ENCODE results near the gene FIBCD1.

FIBCD1 gene, protein sequence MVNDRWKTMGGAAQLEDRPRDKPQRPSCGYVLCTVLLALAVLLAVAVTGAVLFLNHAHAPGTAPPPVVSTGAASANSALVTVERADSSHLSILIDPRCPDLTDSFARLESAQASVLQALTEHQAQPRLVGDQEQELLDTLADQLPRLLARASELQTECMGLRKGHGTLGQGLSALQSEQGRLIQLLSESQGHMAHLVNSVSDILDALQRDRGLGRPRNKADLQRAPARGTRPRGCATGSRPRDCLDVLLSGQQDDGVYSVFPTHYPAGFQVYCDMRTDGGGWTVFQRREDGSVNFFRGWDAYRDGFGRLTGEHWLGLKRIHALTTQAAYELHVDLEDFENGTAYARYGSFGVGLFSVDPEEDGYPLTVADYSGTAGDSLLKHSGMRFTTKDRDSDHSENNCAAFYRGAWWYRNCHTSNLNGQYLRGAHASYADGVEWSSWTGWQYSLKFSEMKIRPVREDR

DNA sequence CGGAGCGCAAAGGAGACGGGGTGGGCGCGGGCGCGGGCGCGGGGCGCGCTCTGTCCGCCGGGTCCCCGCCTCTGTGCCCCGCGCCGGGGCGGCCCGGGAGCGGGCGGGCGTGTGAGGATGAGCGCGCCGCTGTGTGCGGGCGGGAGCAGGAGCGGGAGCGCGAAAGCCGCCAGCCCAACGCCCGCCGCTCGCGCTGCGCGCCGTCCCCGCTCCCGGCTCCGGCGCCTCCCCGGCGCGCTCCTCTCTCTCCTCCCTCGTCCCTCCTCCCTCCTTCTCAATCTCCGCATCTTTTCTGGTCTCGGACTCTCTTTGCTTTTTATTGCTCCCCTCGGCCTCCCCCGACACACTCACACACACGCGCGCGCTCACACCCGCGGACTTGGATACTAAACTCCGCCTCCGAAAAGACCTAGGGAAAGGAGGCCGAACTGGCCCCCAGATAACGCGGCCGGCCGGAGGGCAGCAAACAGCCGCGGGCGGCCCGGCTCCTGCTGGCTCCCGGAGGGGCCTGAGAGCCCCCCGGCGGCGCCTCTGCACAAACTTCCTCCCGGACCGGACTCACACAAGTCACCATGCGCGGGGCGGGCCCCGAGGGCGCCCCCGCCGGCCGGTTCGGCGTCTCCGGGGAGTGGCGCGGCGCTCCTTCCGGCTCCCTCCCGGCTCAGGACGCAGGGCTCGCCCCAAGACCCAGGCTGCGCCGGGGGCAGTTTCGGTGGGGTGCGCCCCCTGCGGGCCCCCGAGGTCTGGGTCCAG lies at the start of gene FIBCD1:
TSS of gene FIBCD1 (minus strand) at position 596 of the 753 bp plus-strand sequence. CDS start 640 bp downstream, outside the sequence.
- Mint-ChIP-seq H3K4me3 (peak within 1 kb of the TSS; percentile 60), H3K4me1 (ENCODE audit: low read depth) (peaks cover 5% of the 10 kb centered on the region), H3K27ac (peak within 1 kb of the TSS; percentile 41), H3K27me3 (ENCODE audit: low read depth) (peaks cover 51% of the 10 kb centered on the region), H3K9me3 (no peaks in the 10 kb centered on the region), H3K36me3 (ENCODE audit: low read depth) (peaks cover 1% of the 10 kb centered on the region)

DNA sequence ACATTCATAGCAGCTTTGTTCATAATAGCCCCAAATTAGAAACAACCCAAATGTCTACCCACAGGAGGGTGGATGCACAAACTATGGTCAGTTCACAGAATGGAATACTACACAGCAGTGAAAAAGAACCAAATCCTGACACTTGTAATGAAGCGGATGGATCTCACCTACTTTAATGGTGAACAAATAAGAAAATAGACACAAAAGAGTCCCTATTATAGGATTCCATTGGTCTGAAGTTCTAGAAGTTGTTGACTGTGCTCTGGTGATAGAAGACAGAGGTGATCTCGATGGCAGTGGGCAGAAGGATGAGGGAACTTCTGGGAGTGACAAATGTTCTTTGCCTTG lies 49.3 kb upstream of the FIBCD1 start:
- H3K9me3 Mint-ChIP-seq, result no peaks in the 10 kb centered on the region
- no peaks in the 10 kb centered on the region for H3K4me1 Mint-ChIP-seq (ENCODE audit: low read depth)
- no peak overlapping the region for H3K27ac Mint-ChIP-seq
- no peaks in the 10 kb centered on the region for H3K27me3 Mint-ChIP-seq (ENCODE audit: low read depth)
- H3K4me3 Mint-ChIP-seq, result no peak overlapping the region
- no peaks in the 10 kb centered on the region for H3K36me3 Mint-ChIP-seq (ENCODE audit: low read depth)

- Mint-ChIP-seq H3K4me1 (ENCODE audit: low read depth) (no peaks in the 10 kb centered on the region), H3K27me3 (ENCODE audit: low read depth) (no peaks in the 10 kb centered on the region), H3K4me3 (no peak overlapping the region), H3K27ac (no peak overlapping the region), H3K36me3 (ENCODE audit: low read depth) (no peaks in the 10 kb centered on the region), H3K9me3 (no peaks in the 10 kb centered on the region)
These were observed 48.8 kb upstream of the FIBCD1 start for GRCh38 chr9:130987738-130988399.

DNA sequence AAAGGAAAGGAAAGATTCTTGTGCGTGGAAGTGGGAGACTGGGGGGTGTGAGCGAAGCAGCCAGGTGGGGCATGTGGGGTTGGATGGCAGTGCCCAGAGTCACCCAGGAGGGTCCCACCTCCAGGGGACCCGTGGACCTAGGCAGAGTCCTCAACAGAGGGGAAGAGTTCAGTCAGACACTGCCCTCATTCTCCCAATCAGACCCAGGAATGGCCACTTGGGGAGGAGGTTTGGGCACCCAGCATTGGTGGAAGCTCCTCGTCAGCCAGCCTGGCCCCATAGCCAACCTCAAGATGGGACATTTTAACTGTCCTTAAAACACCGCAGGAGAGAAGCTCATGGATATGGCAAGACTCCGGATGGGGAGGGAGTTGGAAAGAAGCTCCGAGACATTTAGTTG lies 48.0 kb upstream of the FIBCD1 start:
- no peak overlapping the region for H3K27ac Mint-ChIP-seq
- no peak overlapping the region for H3K4me3 Mint-ChIP-seq
- H3K9me3 Mint-ChIP-seq, result no peaks in the 10 kb centered on the region
- no peaks in the 10 kb centered on the region for H3K36me3 Mint-ChIP-seq (ENCODE audit: low read depth)
- H3K4me1 Mint-ChIP-seq (ENCODE audit: low read depth), result no peaks in the 10 kb centered on the region
- H3K27me3 Mint-ChIP-seq (ENCODE audit: low read depth), result no peaks in the 10 kb centered on the region

DNA sequence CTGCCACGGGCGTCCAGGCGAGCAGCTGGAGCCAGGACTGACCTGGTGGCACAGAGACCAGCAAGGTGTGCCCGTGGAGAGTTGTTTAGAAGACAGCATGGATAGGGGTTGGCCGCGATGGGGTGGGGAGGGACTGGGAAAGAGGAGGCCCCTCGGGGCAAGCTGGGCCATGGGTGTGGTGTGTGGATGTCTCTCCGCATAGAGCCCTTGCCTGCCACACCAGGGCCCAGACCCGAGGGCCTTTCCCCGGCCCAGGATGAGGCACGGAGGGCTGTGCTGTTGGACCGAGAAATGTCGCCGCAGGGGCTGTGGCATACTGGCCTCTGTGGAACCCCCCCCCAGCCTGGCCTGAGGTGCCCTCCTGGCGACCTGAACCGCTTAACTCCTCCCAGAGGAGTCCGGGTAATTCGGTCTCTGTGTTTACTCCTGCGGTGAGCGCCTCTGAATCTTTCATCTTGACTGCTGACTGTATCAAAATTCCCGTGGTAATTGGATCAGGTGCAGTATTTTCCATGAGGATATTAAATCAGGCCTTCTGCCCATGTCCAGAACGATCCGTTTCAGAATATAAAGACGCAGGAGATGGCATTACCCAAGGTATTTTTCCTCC lies 47.4 kb upstream of the FIBCD1 start:
- H3K27ac Mint-ChIP-seq, result no peak overlapping the region
- H3K4me1 Mint-ChIP-seq (ENCODE audit: low read depth), result no peaks in the 10 kb centered on the region
- H3K36me3 Mint-ChIP-seq (ENCODE audit: low read depth), result no peaks in the 10 kb centered on the region
- H3K9me3 Mint-ChIP-seq, result no peaks in the 10 kb centered on the region
- H3K4me3 Mint-ChIP-seq, result no peak overlapping the region
- no peaks in the 10 kb centered on the region for H3K27me3 Mint-ChIP-seq (ENCODE audit: low read depth)

- no peak overlapping the region for H3K27ac Mint-ChIP-seq
- H3K4me1 Mint-ChIP-seq (ENCODE audit: low read depth), result no peaks in the 10 kb centered on the region
- no peak overlapping the region for H3K4me3 Mint-ChIP-seq
- no peaks in the 10 kb centered on the region for H3K27me3 Mint-ChIP-seq (ENCODE audit: low read depth)
- no peaks in the 10 kb centered on the region for H3K36me3 Mint-ChIP-seq (ENCODE audit: low read depth)
- no peaks in the 10 kb centered on the region for H3K9me3 Mint-ChIP-seq
These were observed 46.6 kb upstream of the FIBCD1 start for GRCh38 chr9:130985606-130986162.

DNA sequence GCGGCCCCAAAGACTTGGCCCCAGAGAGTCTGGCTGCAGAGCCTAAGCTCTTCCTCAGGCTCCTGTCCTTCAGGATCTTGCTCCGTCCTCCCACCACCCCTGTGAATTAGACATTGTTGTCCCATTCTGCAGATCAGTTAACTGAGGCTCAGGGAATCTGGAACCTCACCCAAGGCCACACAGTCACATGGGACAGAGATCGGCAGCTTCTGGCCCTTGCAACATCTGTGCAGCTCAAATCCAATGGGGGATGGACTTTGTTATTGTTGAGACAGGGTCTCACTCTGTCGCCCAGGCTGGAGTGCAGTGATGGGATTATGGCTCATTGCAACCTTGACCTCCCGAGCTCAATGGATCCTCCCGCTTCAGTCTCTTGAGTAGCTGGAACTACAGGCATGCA lies 46.0 kb upstream of the FIBCD1 start:
- Mint-ChIP-seq H3K9me3 (no peaks in the 10 kb centered on the region), H3K4me3 (no peak overlapping the region), H3K4me1 (ENCODE audit: low read depth) (no peaks in the 10 kb centered on the region), H3K27ac (no peak overlapping the region), H3K27me3 (ENCODE audit: low read depth) (no peaks in the 10 kb centered on the region), H3K36me3 (ENCODE audit: low read depth) (no peaks in the 10 kb centered on the region)

GRCh38 chr9:130984521-130984920 lies 45.5 kb upstream of the FIBCD1 start:
- Mint-ChIP-seq H3K4me1 (ENCODE audit: low read depth) (no peaks in the 10 kb centered on the region), H3K4me3 (no peak overlapping the region), H3K9me3 (no peaks in the 10 kb centered on the region), H3K36me3 (ENCODE audit: low read depth) (no peaks in the 10 kb centered on the region), H3K27me3 (ENCODE audit: low read depth) (no peaks in the 10 kb centered on the region), H3K27ac (no peak overlapping the region)

- Mint-ChIP-seq H3K27ac (no peak overlapping the region), H3K27me3 (ENCODE audit: low read depth) (no peaks in the 10 kb centered on the region), H3K36me3 (ENCODE audit: low read depth) (no peaks in the 10 kb centered on the region), H3K4me3 (no peak overlapping the region), H3K9me3 (no peaks in the 10 kb centered on the region), H3K4me1 (ENCODE audit: low read depth) (no peaks in the 10 kb centered on the region)
These were observed 44.9 kb upstream of the FIBCD1 start for GRCh38 chr9:130983970-130984369.

DNA sequence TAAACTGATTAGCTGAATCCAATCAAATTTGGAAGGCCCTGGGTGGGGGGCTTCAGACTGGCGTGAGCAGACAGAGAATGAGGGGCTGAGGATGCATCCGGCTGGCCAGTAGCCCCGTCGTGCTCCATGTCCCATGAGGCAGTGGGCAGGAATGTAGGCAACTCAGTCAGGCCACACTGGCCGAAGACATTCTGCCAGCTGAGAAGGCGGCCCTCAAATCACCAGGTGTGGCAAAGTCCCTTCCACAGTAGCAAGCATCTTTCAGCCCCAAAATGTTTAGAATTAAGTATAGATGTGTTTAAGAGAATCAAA lies 44.3 kb upstream of the FIBCD1 start:
- Mint-ChIP-seq H3K27ac (no peak overlapping the region), H3K9me3 (no peaks in the 10 kb centered on the region), H3K36me3 (ENCODE audit: low read depth) (no peaks in the 10 kb centered on the region), H3K4me1 (ENCODE audit: low read depth) (no peaks in the 10 kb centered on the region), H3K27me3 (ENCODE audit: low read depth) (no peaks in the 10 kb centered on the region), H3K4me3 (no peak overlapping the region)

DNA sequence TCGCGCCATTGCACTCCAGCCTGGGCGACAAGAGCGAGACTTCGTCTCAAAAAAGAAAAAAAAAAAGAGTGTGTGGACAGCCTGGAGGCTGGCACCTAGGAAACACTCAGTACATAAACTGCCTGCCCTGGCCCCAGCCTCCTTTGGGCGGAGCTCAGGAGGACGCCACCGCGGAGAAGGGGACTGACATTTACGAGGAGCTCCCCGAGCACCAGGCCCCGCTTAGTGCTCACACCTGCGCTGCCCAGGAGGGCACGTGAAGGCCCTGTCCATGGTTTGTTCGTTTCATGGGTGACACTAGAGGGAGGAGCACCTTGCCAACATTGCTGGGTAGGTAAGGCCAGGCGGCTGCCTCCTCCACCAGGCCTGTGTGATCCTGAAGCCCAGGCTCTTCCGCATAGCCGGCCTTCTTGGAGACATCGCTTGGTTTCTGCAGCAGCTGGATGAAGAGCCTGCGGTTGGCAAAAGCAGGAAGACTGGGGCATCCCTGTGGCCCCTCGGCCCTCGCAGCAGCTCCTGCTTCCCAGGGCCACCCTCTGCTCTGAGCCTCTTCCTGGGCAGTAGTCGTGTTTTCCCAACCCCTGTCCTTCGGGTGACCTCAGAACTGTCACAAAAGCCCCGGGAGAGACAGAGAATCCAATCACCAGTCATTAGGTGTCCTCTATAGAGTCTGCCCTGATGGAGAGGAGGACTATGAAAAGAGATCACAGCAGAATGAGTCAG lies 43.8 kb upstream of the FIBCD1 start:
- H3K27ac Mint-ChIP-seq, result no peak overlapping the region
- no peak overlapping the region for H3K4me3 Mint-ChIP-seq
- no peaks in the 10 kb centered on the region for H3K27me3 Mint-ChIP-seq (ENCODE audit: low read depth)
- H3K9me3 Mint-ChIP-seq, result no peaks in the 10 kb centered on the region
- no peaks in the 10 kb centered on the region for H3K36me3 Mint-ChIP-seq (ENCODE audit: low read depth)
- H3K4me1 Mint-ChIP-seq (ENCODE audit: low read depth), result no peaks in the 10 kb centered on the region

- H3K4me1 Mint-ChIP-seq (ENCODE audit: low read depth), result no peaks in the 10 kb centered on the region
- no peaks in the 10 kb centered on the region for H3K27me3 Mint-ChIP-seq (ENCODE audit: low read depth)
- no peaks in the 10 kb centered on the region for H3K9me3 Mint-ChIP-seq
- no peak overlapping the region for H3K27ac Mint-ChIP-seq
- no peaks in the 10 kb centered on the region for H3K36me3 Mint-ChIP-seq (ENCODE audit: low read depth)
- no peak overlapping the region for H3K4me3 Mint-ChIP-seq
These were observed 42.7 kb upstream of the FIBCD1 start for GRCh38 chr9:130981756-130982137.

DNA sequence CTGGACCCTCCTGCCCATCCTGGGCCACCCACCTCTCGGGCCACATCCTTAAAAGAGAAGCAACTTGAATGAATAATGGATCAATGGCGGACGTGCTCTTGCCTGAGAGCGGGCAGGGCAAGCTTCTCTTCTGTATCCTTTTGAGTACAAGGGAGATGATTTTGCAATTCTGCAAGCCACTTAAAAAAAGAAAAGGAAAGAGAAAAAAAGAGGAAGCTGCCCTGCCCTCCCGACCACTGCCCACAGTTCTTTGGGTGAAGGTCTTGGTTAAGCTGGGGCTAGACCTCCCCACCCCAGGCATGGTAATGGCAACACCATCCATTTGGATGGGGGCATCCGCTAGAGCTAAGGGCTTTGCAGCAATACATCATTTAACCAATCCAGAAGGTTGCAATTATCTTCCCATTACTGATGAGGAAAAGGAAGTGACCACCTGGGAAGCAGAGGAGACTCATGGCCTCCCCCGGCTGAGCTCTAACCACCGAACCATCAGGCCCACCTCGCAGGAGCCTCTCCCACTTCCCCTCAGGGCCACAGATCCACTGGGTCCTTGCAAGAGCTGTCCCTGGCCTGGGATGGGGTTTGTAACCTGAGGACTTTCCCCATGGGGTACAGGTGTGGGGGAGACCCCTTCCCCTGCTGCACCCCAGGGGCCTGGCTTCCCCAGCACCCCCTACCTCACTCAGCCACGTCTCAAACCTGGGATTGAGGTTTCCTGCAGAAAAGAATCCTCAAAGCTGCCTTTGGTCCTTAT lies 42.1 kb upstream of the FIBCD1 start:
- Mint-ChIP-seq H3K27me3 (ENCODE audit: low read depth) (no peaks in the 10 kb centered on the region), H3K9me3 (no peaks in the 10 kb centered on the region), H3K36me3 (ENCODE audit: low read depth) (no peaks in the 10 kb centered on the region), H3K4me1 (ENCODE audit: low read depth) (no peaks in the 10 kb centered on the region), H3K27ac (no peak overlapping the region), H3K4me3 (no peak overlapping the region)
